Spleen (tissue), 11 donors: ENCODE results near the gene ABHD6. TPM values are rescaled to one million over a fixed set of nuclear protein-coding genes. Genes with fewer than 3 reads are reported as not detected.

Experiments used
- DNase-seq: peaks from one replicate; pipeline ENCODE4 v3.0.0-alpha.2; 2020
- H3K27ac ChIP-seq, 8 donors: fragments of 200-600 bp; sonication (generic) in 7 of 8; 1 replicate in 4 of 8; 2 replicates in 4 of 8; pipeline versions ENCODE4 v1.5.0 to v1.8.0; 2016 to 2021; ENCODE audit warnings: inconsistent platforms in 4 of 8, mild to moderate bottlenecking in 4 of 8, moderate library complexity in 1 of 8
- H3K27me3 ChIP-seq, 7 donors: fragments of 200-600 bp; sonication (generic) in 6 of 7; replicated peaks in 1 of 7; 1 replicate in 4 of 7; 2 replicates in 3 of 7; pipeline versions ENCODE4 v1.5.0 to v1.8.0; 2016 to 2021; ENCODE audit warnings: inconsistent platforms in 3 of 7, mild to moderate bottlenecking in 1 of 7
- H3K36me3 ChIP-seq, 6 donors: fragments of 200-600 bp; sonication (generic) in 5 of 6; 1 replicate in 4 of 6; 2 replicates in 2 of 6; pipeline versions ENCODE4 v1.5.0 to v1.8.0; 2016 to 2021; ENCODE audit warnings: inconsistent platforms in 2 of 6
- H3K4me1 ChIP-seq, 6 donors: fragments of 200-600 bp; sonication (generic) in 5 of 6; 1 replicate in 3 of 6; 2 replicates in 3 of 6; pipeline versions ENCODE4 v1.5.0 to v1.8.0; 2016 to 2021; ENCODE audit warnings: inconsistent platforms in 3 of 6
- H3K4me3 ChIP-seq, 8 donors: fragments of 200-600 bp; sonication (generic) in 7 of 8; 1 replicate in 4 of 8; 2 replicates in 4 of 8; pipeline versions ENCODE4 v1.5.0 to v1.8.0; 2016 to 2021; ENCODE audit warnings: inconsistent platforms in 4 of 8, mild to moderate bottlenecking in 4 of 8, moderate library complexity in 2 of 8
- H3K9me3 ChIP-seq, 8 donors: fragments of 200-600 bp; sonication (generic) in 7 of 8; 1 replicate in 4 of 8; 2 replicates in 4 of 8; pipeline versions ENCODE4 v1.5.0 to v1.8.0; 2016 to 2021; ENCODE audit warnings: inconsistent platforms in 4 of 8
- CTCF ChIP-seq, 11 experiments: fragments of 200-600 bp in 7 of 11; fragments of 450-650 bp in 4 of 11; sonication (generic) in 4 of 11; IDR thresholded peaks in 8 of 11; conservative IDR thresholded peaks in 3 of 11; 1 replicate in 7 of 11; 2 replicates in 4 of 11; pipeline versions ENCODE4 v1.4.0 to v1.8.0; 2016 to 2021; ENCODE audit warnings: antibody characterized with exemption in 11 of 11, inconsistent platforms in 4 of 11, mild to moderate bottlenecking in 1 of 11
- POLR2A ChIP-seq, 3 donors: fragments of 450-650 bp; IDR thresholded peaks; one replicate each; pipeline ENCODE4 v1.5.1; 2017; ENCODE audit warnings: antibody characterized with exemption in 3 of 3, mild to moderate bottlenecking in 1 of 3
- POLR2AphosphoS5 ChIP-seq, 3 donors: sonication (generic); formaldehyde crosslinking; IDR thresholded peaks; one replicate each; pipeline ENCODE4 v1.5.1; 2017; ENCODE audit warnings: antibody characterized with exemption in 3 of 3
- WGBS, 5 donors: extraction: QIAGEN DNeasy Blood & Tissue Kit in 3 of 5; methylation state at CpG; one replicate each; pipeline versions ENCODE4 v1.1.5 to v1.1.7; 2013 to 2018; 5-methylcytosine and 5-hydroxymethylcytosine counted together
- intact Hi-C: fragments of 100-400 bp; cut with DNase I; formaldehyde crosslinking; loops from one replicate; pipeline ENCODE4 v1.15.0; 2023; ENCODE audit warnings: low total_unique reads
- polyA plus RNA-seq, 3 donors: library from polyadenylated mRNA; stranded (reverse); fragments of 200-250 nt; gene quantifications; one replicate each; pipeline ENCODE4 v1.2.1, GENCODE V29; 2013
- total RNA-seq, 7 donors: library from RNA; depleted of rRNA in 3 of 7; stranded (reverse); fragments of >200 nt in 3 of 7; fragmentation: NEBNext Ultra II Directional in 4 of 7; extraction: Animal tissue kit (Norgen Biotek cat#: 25700) in 4 of 7; gene quantifications; one replicate each; pipeline versions ENCODE4 v1.1.0 to v1.2.1, GENCODE V29; 2016 to 2021
- donor health status: healthy with polysubstance abuse.
- donor health status: DM: no; HTN: no; CAD: no; lungs with moderate emphysema.
- donor health status: DM: no; HTN: no; CAD: no.
- donor health status: Bipolar disorder and iron deficiency.
- donor health status: healthy.
- donor health status: DM: no; HTN: no; CAD: no.
- donor health status: DM: yes; HTN: yes; CAD: no.

The ABHD6 gene
- total and polyA plus RNA-seq, 10 donors: 17.2 to 79.9 (median 48.4) TPM

DNA sequence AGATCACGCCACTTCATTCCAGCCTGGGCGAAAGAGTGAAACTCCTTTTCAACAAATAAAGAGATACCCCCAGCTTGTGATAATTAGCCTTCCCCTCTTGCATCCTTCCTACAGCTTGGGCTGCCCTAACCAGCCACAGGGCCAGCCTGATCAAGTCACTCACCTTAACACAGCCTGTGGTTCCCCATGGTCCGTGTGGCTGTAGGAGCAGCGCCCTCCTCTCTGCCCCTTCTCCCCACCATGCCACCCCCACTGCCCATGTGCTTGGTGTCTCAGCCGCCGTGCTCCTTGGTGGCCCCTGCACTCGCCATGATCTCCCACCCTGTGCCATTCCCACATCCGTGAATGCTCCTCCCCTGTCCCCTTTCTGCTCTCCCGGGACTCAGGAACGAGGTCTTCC, 55.3 kb downstream of the ABHD6 start:
- no peak for DNase-seq
- no peak overlapping the region for H3K4me3 ChIP-seq
- peaks cover 0 to 60% (median 22%) of the 10 kb centered on the region in 6 donors for H3K36me3 ChIP-seq
- intact Hi-C loops: loop anchor here (10.0 kb wide), 1 partner anchor 48 kb away; no protein-coding TSS in a partner anchor
- WGBS, 5 donors: 86 to 91% (median 90%) methylated on average over 10 of the region's 10 CpGs
- no peaks in the 10 kb centered on the region for H3K27me3 ChIP-seq
- no peak overlapping the region for H3K27ac ChIP-seq
- peak in 1 of 3 donors; percentile 43 for TF ChIP-seq POLR2AphosphoS5 (IDR thresholded peaks at IDR 0.05)
- no peak for TF ChIP-seq POLR2A (IDR thresholded peaks at IDR 0.05)
- no peak for TF ChIP-seq CTCF (IDR thresholded peaks at IDR 0.05 in 8 of 11, conservative IDR thresholded peaks at IDR 0.05 in 3 of 11)
- peaks cover 0 to 22% (median 1%) of the 10 kb centered on the region in 6 donors for H3K4me1 ChIP-seq
- peaks cover 0 to 10% (median 0%) of the 10 kb centered on the region in 8 donors for H3K9me3 ChIP-seq

GRCh38 chr3:58293516-58293915, 55.9 kb downstream of the ABHD6 start:
- H3K4me3 ChIP-seq: no peak overlapping the region
- TF ChIP-seq POLR2AphosphoS5 (IDR thresholded peaks at IDR 0.05): no peak
- no peak for TF ChIP-seq POLR2A (IDR thresholded peaks at IDR 0.05)
- TF ChIP-seq CTCF (IDR thresholded peaks at IDR 0.05 in 8 of 11, conservative IDR thresholded peaks at IDR 0.05 in 3 of 11): no peak
- intact Hi-C loops: loop anchor here (10.0 kb wide), 1 partner anchor 49 kb away; no protein-coding TSS in a partner anchor
- WGBS, 5 donors: 81 to 90% (median 85%) methylated on average over 9 of the region's 9 CpGs
- peaks cover 0 to 53% (median 19%) of the 10 kb centered on the region in 6 donors for H3K36me3 ChIP-seq
- H3K27me3 ChIP-seq: no peaks in the 10 kb centered on the region
- peaks cover 0 to 22% (median 0%) of the 10 kb centered on the region in 6 donors for H3K4me1 ChIP-seq
- peaks cover 0 to 10% (median 0%) of the 10 kb centered on the region in 8 donors for H3K9me3 ChIP-seq
- H3K27ac ChIP-seq: no peak overlapping the region
- no peak for DNase-seq

DNA sequence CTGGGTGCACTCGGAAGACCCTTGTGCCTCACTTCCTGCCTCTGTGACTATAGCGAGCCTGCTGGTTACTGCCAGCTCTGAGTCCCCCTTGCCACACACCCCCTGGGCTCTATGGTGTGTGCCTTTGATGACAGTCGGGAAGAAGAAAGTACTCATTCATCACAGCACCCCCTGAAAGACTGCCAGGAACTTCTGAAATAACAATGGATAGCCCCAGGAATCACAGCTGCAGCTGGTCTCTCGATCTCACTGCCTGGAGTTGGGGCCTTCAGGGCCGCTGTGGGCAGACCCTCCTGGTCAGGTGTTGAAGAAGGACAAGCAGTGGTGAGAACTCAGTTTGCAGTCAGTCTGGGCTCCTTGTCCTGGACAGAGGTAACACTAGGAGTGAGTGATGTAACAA, 58.7 kb downstream of the ABHD6 start:
- no peak for DNase-seq
- Histone ChIP-seq H3K4me1 (peaks cover 0 to 36% (median 5%) of the 10 kb centered on the region in 6 donors), H3K27me3 (peaks cover 0 to 4% (median 0%) of the 10 kb centered on the region in 7 donors), H3K9me3 (peaks cover 0 to 11% (median 4%) of the 10 kb centered on the region in 8 donors), H3K4me3 (no peak overlapping the region), H3K36me3 (peaks cover 0 to 43% (median 16%) of the 10 kb centered on the region in 6 donors), H3K27ac (peak overlapping the region in 3 of 8 donors; percentile 8 to 24 (median 15))
- intact Hi-C loops: loop anchor here (10.0 kb wide), 1 partner anchor 51 kb away; no protein-coding TSS in a partner anchor
- TF ChIP-seq POLR2AphosphoS5 (IDR thresholded peaks at IDR 0.05): peak in 1 of 3 donors; percentile 12
- TF ChIP-seq CTCF (IDR thresholded peaks at IDR 0.05 in 8 of 11, conservative IDR thresholded peaks at IDR 0.05 in 3 of 11): no peak
- no peak for TF ChIP-seq POLR2A (IDR thresholded peaks at IDR 0.05)
- WGBS, 5 donors: 66 to 82% (median 79%) methylated on average over 2 to 5 of the region's 5 CpGs

- DNase-seq: no peak
- peaks cover 0 to 37% (median 16%) of the 10 kb centered on the region in 6 donors for H3K36me3 ChIP-seq
- 68 to 81% (median 70%) methylated on average over 6 of the region's 6 CpGs for WGBS, 5 donors
- intact Hi-C loops: loop anchor here (10.0 kb wide), 1 partner anchor 52 kb away; no protein-coding TSS in a partner anchor
- no peak for TF ChIP-seq CTCF (IDR thresholded peaks at IDR 0.05 in 8 of 11, conservative IDR thresholded peaks at IDR 0.05 in 3 of 11)
- TF ChIP-seq POLR2A (IDR thresholded peaks at IDR 0.05): no peak
- peak in 1 of 3 donors; percentile 1 for TF ChIP-seq POLR2AphosphoS5 (IDR thresholded peaks at IDR 0.05)
- peaks cover 0 to 5% (median 0%) of the 10 kb centered on the region in 7 donors for H3K27me3 ChIP-seq
- H3K27ac ChIP-seq: peak overlapping the region in 3 of 8 donors; percentile 8 to 24 (median 15)
- H3K4me3 ChIP-seq: no peak overlapping the region
- H3K4me1 ChIP-seq: peaks cover 0 to 36% (median 5%) of the 10 kb centered on the region in 6 donors
- peaks cover 0 to 17% (median 10%) of the 10 kb centered on the region in 8 donors for H3K9me3 ChIP-seq
These were observed 59.3 kb downstream of the ABHD6 start for GRCh38 chr3:58296843-58297242.
